Measurements from ENCODE around the gene PARD3B. TPM values are rescaled to one million over a fixed set of nuclear protein-coding genes. Genes with fewer than 3 reads are reported as not detected.

Gene PARD3B
- total RNA-seq, 6 experiments from 2014 or later: 5.3 to 11.2 (median 8.3) TPM

DNA sequence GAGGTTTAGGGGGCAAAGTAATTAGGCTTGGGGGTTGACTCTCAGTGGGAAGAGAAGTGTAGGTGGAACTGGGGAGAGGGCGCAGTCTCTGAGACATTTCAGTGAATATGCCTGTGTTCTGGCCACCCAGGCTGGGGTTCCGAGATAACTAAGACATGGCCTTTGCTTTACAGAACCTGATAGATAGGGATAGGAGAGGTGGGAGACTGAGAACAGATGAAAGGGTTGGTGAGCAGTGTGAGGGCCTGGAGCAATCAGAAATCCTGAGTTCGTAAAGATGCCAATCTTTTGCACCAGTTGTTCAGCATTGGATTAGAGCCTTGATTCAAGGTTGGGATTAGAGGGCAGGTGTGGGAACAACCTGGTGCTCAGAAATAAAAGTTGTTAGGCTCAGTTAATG is 15.6 kb downstream of the PARD3B start:
- 87% methylated on average over 3 of the region's 3 CpGs for WGBS (ENCODE audit: insufficient coverage, low coverage, low lambda C conversion rate, missing lambda C conversion rate)

DNA sequence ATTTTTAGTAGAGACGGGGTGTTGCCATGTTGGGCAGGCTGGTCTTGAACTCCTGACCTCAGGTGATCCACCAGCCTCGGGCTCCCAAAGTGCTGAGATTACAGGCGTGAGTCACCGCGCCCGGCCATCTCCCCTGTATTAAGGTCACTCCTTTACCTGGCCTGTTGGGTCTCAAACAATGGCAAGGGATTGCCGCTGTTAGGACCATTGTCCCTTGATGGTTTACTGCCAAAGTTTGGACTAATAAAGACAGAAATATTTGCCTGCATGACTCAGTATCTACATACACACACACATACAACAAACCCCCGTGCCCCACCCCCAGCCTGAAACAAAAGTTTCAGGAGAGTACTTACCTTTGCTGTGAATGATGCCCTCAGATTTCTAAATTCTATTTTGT is 16.5 kb downstream of the PARD3B start:
- no peaks in the 10 kb centered on the region for H3K9me3 ChIP-seq
- no peaks in the 10 kb centered on the region for H3K4me1 ChIP-seq
- WGBS (ENCODE audit: insufficient coverage, low coverage, low lambda C conversion rate, missing lambda C conversion rate): 92% methylated on average over 2 of the region's 8 CpGs
- DNase-seq (no peak), ATAC-seq (no peak)
- H3K27ac ChIP-seq: no peak overlapping the region
- no peak overlapping the region for H3K4me3 ChIP-seq
- no peaks in the 10 kb centered on the region for H3K36me3 ChIP-seq
- intact Hi-C loops (cut with DNase I): no loop called here
- H3K27me3 ChIP-seq: no peaks in the 10 kb centered on the region
- no peak for TF ChIP-seq POLR2A (IDR thresholded peaks at IDR 0.05)
- TF ChIP-seq, protein P1, sequence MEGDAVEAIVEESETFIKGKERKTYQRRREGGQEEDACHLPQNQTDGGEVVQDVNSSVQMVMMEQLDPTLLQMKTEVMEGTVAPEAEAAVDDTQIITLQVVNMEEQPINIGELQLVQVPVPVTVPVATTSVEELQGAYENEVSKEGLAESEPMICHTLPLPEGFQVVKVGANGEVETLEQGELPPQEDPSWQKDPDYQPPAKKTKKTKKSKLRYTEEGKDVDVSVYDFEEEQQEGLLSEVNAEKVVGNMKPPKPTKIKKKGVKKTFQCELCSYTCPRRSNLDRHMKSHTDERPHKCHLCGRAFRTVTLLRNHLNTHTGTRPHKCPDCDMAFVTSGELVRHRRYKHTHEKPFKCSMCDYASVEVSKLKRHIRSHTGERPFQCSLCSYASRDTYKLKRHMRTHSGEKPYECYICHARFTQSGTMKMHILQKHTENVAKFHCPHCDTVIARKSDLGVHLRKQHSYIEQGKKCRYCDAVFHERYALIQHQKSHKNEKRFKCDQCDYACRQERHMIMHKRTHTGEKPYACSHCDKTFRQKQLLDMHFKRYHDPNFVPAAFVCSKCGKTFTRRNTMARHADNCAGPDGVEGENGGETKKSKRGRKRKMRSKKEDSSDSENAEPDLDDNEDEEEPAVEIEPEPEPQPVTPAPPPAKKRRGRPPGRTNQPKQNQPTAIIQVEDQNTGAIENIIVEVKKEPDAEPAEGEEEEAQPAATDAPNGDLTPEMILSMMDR (IDR thresholded peaks at IDR 0.05): no peak

More for the DNA sequence above, 15.6 kb downstream of the PARD3B start:
- H3K9me3 ChIP-seq: no peaks in the 10 kb centered on the region
- intact Hi-C loops (cut with DNase I): no loop called here
- TF ChIP-seq, protein P1 (IDR thresholded peaks at IDR 0.05): no peak
- TF ChIP-seq POLR2A (IDR thresholded peaks at IDR 0.05): no peak
- H3K27me3 ChIP-seq: no peaks in the 10 kb centered on the region
- no peaks in the 10 kb centered on the region for H3K36me3 ChIP-seq
- no peak overlapping the region for H3K4me3 ChIP-seq
- H3K27ac ChIP-seq: no peak overlapping the region
- H3K4me1 ChIP-seq: no peaks in the 10 kb centered on the region
- no peak for ATAC-seq
- no peak for DNase-seq

DNA sequence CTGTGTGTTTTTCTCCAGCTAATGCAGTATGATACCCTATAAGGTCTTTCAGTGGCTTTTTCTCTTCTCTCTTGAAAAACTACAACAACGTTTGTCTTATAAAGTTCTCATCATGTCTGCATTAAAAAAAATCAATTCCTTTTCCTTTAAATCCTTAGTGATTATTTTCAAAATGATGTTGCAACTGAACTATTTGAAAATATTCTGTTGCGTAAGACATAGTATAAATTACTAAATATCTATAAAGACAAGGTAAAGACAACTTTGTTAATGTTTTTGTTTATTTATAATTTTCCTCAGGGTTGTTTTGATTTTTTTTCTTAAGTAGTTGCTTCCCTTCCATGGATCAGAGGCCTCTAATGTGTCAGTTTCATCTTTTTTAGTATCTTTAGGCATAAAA is 21.2 kb downstream of the PARD3B start:
- WGBS (ENCODE audit: insufficient coverage, low coverage, low lambda C conversion rate, missing lambda C conversion rate): 61% methylated on average over 2 of the region's 2 CpGs
- Histone ChIP-seq H3K27ac (no peak overlapping the region), H3K27me3 (no peaks in the 10 kb centered on the region), H3K9me3 (no peaks in the 10 kb centered on the region), H3K4me3 (no peak overlapping the region), H3K4me1 (peaks cover 0 to 6% (median 0%) of the 10 kb centered on the region in 4 donors), H3K36me3 (no peaks in the 10 kb centered on the region)
- no peak for DNase-seq
- ATAC-seq: no peak
- TF ChIP-seq, protein P1 (IDR thresholded peaks at IDR 0.05): no peak
- no peak for TF ChIP-seq POLR2A (IDR thresholded peaks at IDR 0.05)
- intact Hi-C loops (cut with DNase I): no loop called here

DNA sequence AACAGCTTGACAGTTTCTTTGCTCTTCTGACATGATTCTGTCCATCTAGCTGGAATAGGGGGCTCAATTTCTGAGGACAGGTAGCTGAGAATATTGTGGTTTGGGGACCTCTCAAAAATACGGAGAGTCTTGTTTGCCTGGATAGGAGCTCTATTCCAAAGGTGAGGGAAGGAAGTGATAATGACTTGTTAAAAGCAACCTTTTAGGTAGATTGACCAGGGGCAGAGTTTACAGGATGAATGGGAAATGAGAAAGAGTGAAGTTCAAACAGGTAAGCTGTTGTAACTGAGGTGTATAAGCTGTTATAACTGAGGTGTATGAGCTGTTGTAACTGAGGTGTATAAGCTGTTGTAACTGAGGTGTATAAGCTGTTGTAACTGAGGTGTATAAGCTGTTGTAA is 25.1 kb downstream of the PARD3B start:
- no peak for ATAC-seq

More for the DNA sequence above, 25.1 kb downstream of the PARD3B start:
- WGBS (ENCODE audit: insufficient coverage, low coverage, low lambda C conversion rate, missing lambda C conversion rate): 20% methylated on average over 1 of the region's 1 CpG
- TF ChIP-seq, protein P1 (IDR thresholded peaks at IDR 0.05): no peak
- no peak for TF ChIP-seq POLR2A (IDR thresholded peaks at IDR 0.05)
- no peaks in the 10 kb centered on the region for H3K27me3 ChIP-seq
- intact Hi-C loops (cut with DNase I): no loop called here
- H3K9me3 ChIP-seq: no peaks in the 10 kb centered on the region
- H3K36me3 ChIP-seq: no peaks in the 10 kb centered on the region
- no peak for DNase-seq
- H3K4me1 ChIP-seq: peaks cover 0 to 12% (median 5%) of the 10 kb centered on the region in 4 donors
- H3K27ac ChIP-seq: no peak overlapping the region
- H3K4me3 ChIP-seq: no peak overlapping the region
